Prostate gland (tissue), 2 donors: Measurements from ENCODE around the gene KRTAP1-5. TPM values are rescaled to one million over a fixed set of nuclear protein-coding genes. Genes with fewer than 3 reads are reported as not detected.
"Not testable (repeated sequence)": the region's sequence is repeated elsewhere in the genome, so short reads cannot be mapped to it uniquely, and the experiment has no call there.

ENCODE experiments used
- DNase-seq: peaks from one replicate; pipeline ENCODE4 v3.0.0-alpha.2; 2019; ENCODE audit warnings: low spot score
- H3K27ac ChIP-seq, 2 donors: fragments of 200-600 bp; sonication (generic); 2 replicates each; pipeline ENCODE4 v1.5.1; 2017 to 2019
- H3K27me3 ChIP-seq: fragments of 200-600 bp; sonication (generic); replicated peaks from 2 replicates; pipeline ENCODE4 v1.5.1; 2019; ENCODE audit not compliant: insufficient read depth
- H3K36me3 ChIP-seq, 2 donors: fragments of 200-600 bp; sonication (generic); 1 replicate in 1 of 2; 2 replicates in 1 of 2; pipeline versions ENCODE4 v1.5.1 to v1.8.1; 2017 to 2019
- H3K4me1 ChIP-seq: fragments of 200-600 bp; sonication (generic); replicated peaks from 2 replicates; pipeline ENCODE4 v1.5.1; 2019
- H3K4me3 ChIP-seq, 2 donors: fragments of 200-600 bp; sonication (generic); 2 replicates each; pipeline ENCODE4 v1.5.1; 2017 to 2019
- H3K9me3 ChIP-seq: fragments of 200-600 bp; sonication (generic); 2 replicates; pipeline ENCODE4 v1.5.1; 2017
- CTCF ChIP-seq, 4 experiments: fragments of 200-600 bp in 2 of 4; fragments of 450-650 bp in 2 of 4; sonication (generic) in 2 of 4; IDR thresholded peaks; 1 replicate in 3 of 4; 2 replicates in 1 of 4; pipeline ENCODE4 v1.5.1; 2016 to 2019; ENCODE audit warnings: antibody characterized with exemption in 4 of 4, mild to moderate bottlenecking in 2 of 4, moderate library complexity in 2 of 4
- POLR2A ChIP-seq: fragments of 450-650 bp; IDR thresholded peaks from one replicate; pipeline ENCODE4 v1.6.1; 2016; ENCODE audit warnings: antibody characterized with exemption, mild to moderate bottlenecking
- POLR2AphosphoS5 ChIP-seq: sonication (generic); formaldehyde crosslinking; IDR thresholded peaks from one replicate; pipeline ENCODE4 v1.6.1; 2017; ENCODE audit warnings: antibody characterized with exemption
- WGBS: methylation state at CpG from one replicate; pipeline ENCODE4 v1.1.5; 2018; 5-methylcytosine and 5-hydroxymethylcytosine counted together
- intact Hi-C: fragments of 100-400 bp; cut with DNase I; formaldehyde crosslinking; loops from one replicate; pipeline ENCODE4 v1.14.2; 2022
- total RNA-seq, 2 donors: library from RNA; depleted of rRNA; stranded (reverse); fragments of >200 nt; gene quantifications; one replicate each; pipeline ENCODE4 v1.1.0, GENCODE V29; 2016

KRTAP1-5 gene
- total RNA-seq, 2 donors from 2014 or later, result 0.51 TPM; not detected in 1

GRCh38 chr17:41002814-41003213 is 24.2 kb downstream of the KRTAP1-5 start:
- no peaks in the 10 kb centered on the region for H3K36me3 ChIP-seq
- no peaks in the 10 kb centered on the region for H3K9me3 ChIP-seq
- DNase-seq, result no peak
- no peak overlapping the region for H3K4me3 ChIP-seq
- H3K27me3 ChIP-seq, result no peaks in the 10 kb centered on the region
- TF ChIP-seq POLR2A (no peak), CTCF (IDR thresholded peaks at IDR 0.05) (no peak), POLR2AphosphoS5 (no peak)
- 82% methylated on average over 5 of the region's 5 CpGs for WGBS
- H3K27ac ChIP-seq, result no peak overlapping the region
- intact Hi-C loops, result no loop called here
- no peaks in the 10 kb centered on the region for H3K4me1 ChIP-seq

GRCh38 chr17:41001795-41002194 is 25.2 kb downstream of the KRTAP1-5 start:
- no peak overlapping the region for H3K27ac ChIP-seq
- no peak overlapping the region for H3K4me3 ChIP-seq
- no peak for DNase-seq
- intact Hi-C loops, result no loop called here
- no peaks in the 10 kb centered on the region for H3K27me3 ChIP-seq
- H3K36me3 ChIP-seq, result no peaks in the 10 kb centered on the region
- 92% methylated on average over 4 of the region's 4 CpGs for WGBS
- no peaks in the 10 kb centered on the region for H3K9me3 ChIP-seq
- TF ChIP-seq POLR2A (no peak), CTCF (IDR thresholded peaks at IDR 0.05) (no peak), POLR2AphosphoS5 (no peak)
- no peaks in the 10 kb centered on the region for H3K4me1 ChIP-seq

GRCh38 chr17:40999563-40999962 is 27.4 kb downstream of the KRTAP1-5 start, which contains the start of gene KRTAP3-2:
Gene KRTAP3-2 (minus strand): TSS chr17:40999906. CDS start chr17:40999853, 53 bp downstream.
- H3K4me1 ChIP-seq, intact Hi-C loops, H3K36me3 ChIP-seq, H3K9me3 ChIP-seq, H3K27me3 ChIP-seq, DNase-seq, H3K27ac ChIP-seq, H3K4me3 ChIP-seq: not testable (repeated sequence)
- 83% methylated on average over 6 of the region's 6 CpGs for WGBS

- H3K36me3 ChIP-seq, result no peaks in the 10 kb centered on the region
- H3K27ac ChIP-seq, result no peak overlapping the region
- no peak for DNase-seq
- intact Hi-C loops, result no loop called here
- H3K4me1 ChIP-seq, result no peaks in the 10 kb centered on the region
- H3K4me3 ChIP-seq, result no peak overlapping the region
- 86% methylated on average over 2 of the region's 2 CpGs for WGBS
- TF ChIP-seq CTCF (IDR thresholded peaks at IDR 0.05) (no peak), POLR2A (no peak), POLR2AphosphoS5 (no peak)
- no peaks in the 10 kb centered on the region for H3K27me3 ChIP-seq
- no peaks in the 10 kb centered on the region for H3K9me3 ChIP-seq
Observed at GRCh38 chr17:40997361-40997760, 29.6 kb downstream of the KRTAP1-5 start.

GRCh38 chr17:40996829-40997228 is 30.2 kb downstream of the KRTAP1-5 start:
- H3K4me1 ChIP-seq, result no peaks in the 10 kb centered on the region
- intact Hi-C loops, result no loop called here
- TF ChIP-seq POLR2AphosphoS5 (no peak), POLR2A (no peak), CTCF (IDR thresholded peaks at IDR 0.05) (no peak)

More at GRCh38 chr17:40996829-40997228, 30.2 kb downstream of the KRTAP1-5 start:
- Histone ChIP-seq H3K9me3 (no peaks in the 10 kb centered on the region), H3K27me3 (no peaks in the 10 kb centered on the region), H3K36me3 (no peaks in the 10 kb centered on the region), H3K27ac (no peak overlapping the region), H3K4me3 (no peak overlapping the region)
- 79% methylated on average over 4 of the region's 4 CpGs for WGBS
- DNase-seq, result no peak
